GM06990 (cell line): ENCODE data around the gene TTC7B.

Experiments
- DNase-seq: peaks from one replicate; pipeline ENCODE4 v3.0.0-alpha.2; 2011; ENCODE audit not compliant: insufficient read length; ENCODE audit errors: extremely low read depth
- H3K27me3 ChIP-seq: replicated peaks from 2 replicates; pipeline ENCODE4 v1.6.0; 2011; ENCODE audit warnings: low read length; ENCODE audit not compliant: control insufficient read depth, insufficient read depth
- H3K36me3 ChIP-seq: 2 replicates; pipeline ENCODE4 v1.5.1; 2011; ENCODE audit warnings: low read length; ENCODE audit not compliant: control insufficient read depth, insufficient read depth
- H3K4me3 ChIP-seq: replicated peaks from 2 replicates; pipeline ENCODE4 v1.5.1; 2011; ENCODE audit warnings: low read depth, mild to moderate bottlenecking, control low read depth, low read length
- CTCF ChIP-seq: IDR thresholded peaks from 2 replicates; pipeline ENCODE4 v1.5.1; 2011; ENCODE audit warnings: low read length, control low read depth, mild to moderate bottlenecking, inconsistent platforms; ENCODE audit not compliant: insufficient read depth, poor library complexity, severe bottlenecking

The TTC7B gene

DNA sequence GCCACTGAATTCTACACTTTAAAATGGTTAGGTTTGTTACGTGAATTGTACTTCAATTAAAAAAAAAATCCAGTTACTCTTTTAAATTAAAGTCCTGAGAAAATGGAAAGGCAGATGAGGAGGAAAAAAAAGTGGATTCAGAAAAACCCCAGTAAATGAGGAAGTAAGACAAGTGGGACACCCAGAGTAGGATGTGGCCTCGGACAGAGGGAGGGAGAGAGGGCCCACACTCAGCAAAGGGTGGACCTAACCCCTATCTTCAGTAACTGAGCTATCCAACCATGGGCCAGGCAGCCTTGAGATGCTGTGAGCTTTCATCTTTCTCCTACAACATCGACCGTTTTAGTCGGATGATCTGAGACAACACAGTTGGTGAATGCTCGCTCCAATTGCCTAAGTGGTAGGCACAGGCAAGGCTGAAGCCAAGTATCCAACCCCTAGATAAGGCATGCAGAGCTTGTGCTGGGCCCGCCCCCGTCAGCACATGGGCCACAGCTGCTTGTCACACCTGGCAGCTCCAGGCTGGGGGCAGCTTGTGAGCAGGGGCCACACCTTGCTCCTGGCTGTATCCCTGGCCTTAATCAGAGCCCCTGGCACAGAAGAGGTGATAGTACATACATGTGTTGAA is 142.1 kb downstream of the TTC7B start:
- Histone ChIP-seq H3K27me3 (no peaks in the 10 kb centered on the region; the same call in 1 of the 2 replicates), H3K4me3 (no peak overlapping the region), H3K36me3 (no peaks in the 10 kb centered on the region)
- TF ChIP-seq CTCF: no peak
- DNase-seq: no peak

DNA sequence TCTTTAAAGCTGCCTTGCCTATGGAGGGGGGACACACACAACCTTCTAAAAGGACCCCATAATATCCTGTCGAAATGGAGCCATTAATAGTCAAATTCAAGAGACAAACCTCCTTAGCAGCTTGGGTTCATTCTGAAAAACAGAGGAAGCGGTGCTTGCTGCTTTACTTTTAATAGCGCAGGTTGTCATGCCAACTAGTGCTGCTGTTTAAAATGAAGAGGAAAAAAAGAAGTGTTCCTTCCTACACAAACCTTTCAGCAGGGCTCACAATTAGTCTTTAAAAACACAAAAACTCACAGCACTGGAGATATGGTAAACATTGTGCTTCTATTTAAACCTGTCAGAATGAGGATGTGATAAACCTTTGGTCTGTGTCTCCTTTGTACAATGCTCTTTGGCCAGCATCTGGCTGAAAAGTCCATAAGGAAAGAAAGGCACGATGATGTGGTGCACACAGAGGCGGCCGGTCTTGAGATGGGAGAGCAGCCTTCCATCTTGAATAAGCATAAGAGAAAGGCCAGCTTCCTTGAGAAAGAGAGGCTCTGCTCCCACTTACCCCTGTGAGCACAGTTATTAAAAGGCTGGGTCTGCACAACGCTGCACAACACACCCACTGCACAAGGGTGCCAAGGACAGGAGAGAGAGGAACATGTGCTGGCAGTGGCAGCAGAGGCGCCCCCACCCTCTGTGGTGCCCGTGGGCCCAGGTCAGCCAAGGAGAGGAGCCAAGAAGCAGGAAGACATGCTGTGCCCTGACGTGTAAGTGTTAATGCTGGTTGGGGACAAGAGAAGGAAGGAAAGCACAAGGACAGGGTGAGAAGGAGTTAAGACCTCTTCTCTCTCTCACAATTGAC is 144.6 kb downstream of the TTC7B start:
- no peak for TF ChIP-seq CTCF
- no peaks in the 10 kb centered on the region for H3K36me3 ChIP-seq
- no peak for DNase-seq
- no peaks in the 10 kb centered on the region for H3K27me3 ChIP-seq
- no peak overlapping the region for H3K4me3 ChIP-seq

- no peak for DNase-seq
- no peak overlapping the region for H3K4me3 ChIP-seq
- H3K36me3 ChIP-seq: no peaks in the 10 kb centered on the region
- no peak for TF ChIP-seq CTCF
- no peaks in the 10 kb centered on the region for H3K27me3 ChIP-seq
These were observed 146.5 kb downstream of the TTC7B start for GRCh38 chr14:90669731-90670130.

GRCh38 chr14:90666571-90666970 is 149.7 kb downstream of the TTC7B start:
- Histone ChIP-seq H3K4me3 (no peak overlapping the region), H3K36me3 (no peaks in the 10 kb centered on the region), H3K27me3 (no peaks in the 10 kb centered on the region)
- DNase-seq: no peak
- no peak for TF ChIP-seq CTCF

DNA sequence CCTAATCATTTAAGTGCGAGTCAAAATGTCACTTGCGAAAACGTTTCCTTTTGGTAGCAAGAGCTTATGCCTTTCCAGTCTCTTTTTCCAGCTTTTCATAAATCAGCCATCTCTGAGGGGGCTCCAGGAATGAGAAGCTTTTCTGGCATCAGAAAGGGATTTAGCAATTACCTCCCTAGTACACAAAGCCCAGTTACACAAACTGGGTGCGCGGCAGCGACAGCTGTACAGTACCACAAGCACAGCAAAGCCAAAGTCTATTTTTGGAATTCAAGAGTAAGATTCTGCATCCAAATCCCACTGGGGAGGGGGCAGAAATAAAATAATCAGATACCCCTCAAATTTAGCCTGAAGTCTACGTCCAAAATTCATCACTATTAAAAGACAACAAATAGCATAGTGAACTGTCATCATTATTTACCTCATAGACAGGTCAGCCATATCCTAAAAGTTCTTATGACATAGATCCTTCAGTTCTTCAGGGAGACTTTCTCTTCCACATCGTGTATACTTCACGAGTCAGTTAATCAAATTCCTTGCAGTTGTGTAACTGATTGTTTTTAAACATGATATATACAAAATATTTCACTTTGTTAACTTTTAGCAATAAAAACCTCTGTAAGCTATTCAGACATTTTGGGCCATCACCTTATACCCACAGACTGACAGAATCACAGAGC is 150.8 kb downstream of the TTC7B start:
- DNase-seq: no peak
- TF ChIP-seq CTCF: no peak
- H3K27me3 ChIP-seq: no peaks in the 10 kb centered on the region; the same call in 1 of the 2 replicates
- H3K36me3 ChIP-seq: no peaks in the 10 kb centered on the region
- no peak overlapping the region for H3K4me3 ChIP-seq
